Heart left ventricle (tissue), 16 donors: ENCODE measurements around the gene FUNDC1. TPM values are rescaled to one million over a fixed set of nuclear protein-coding genes. Genes with fewer than 3 reads are reported as not detected.
"Not testable (repeated sequence)": the region's sequence is repeated elsewhere in the genome, so short reads cannot be mapped to it uniquely, and the experiment has no call there.

Experiments
- ATAC-seq, 4 donors: fragments of 200-7000 bp; cut with Tn5 transposase; one replicate each; pipeline ENCODE4 v1.9.1; 2020 to 2022; ENCODE audit warnings: moderate library complexity in 4 of 4, mild to moderate bottlenecking in 3 of 4, moderate number of reproducible peaks in 1 of 4
- DNase-seq, 5 donors: peaks; one replicate each; pipeline ENCODE4 v3.0.0-alpha.2; 2020
- H3K27ac ChIP-seq, 12 donors: fragments of 200-600 bp; sonication (generic) in 4 of 12; one replicate each; pipeline versions ENCODE4 v1.5.0 to v1.8.0; 2016 to 2022; ENCODE audit warnings: mild to moderate bottlenecking in 2 of 12
- H3K27me3 ChIP-seq, 9 donors: fragments of 200-600 bp; sonication (generic) in 2 of 9; one replicate each; pipeline versions ENCODE4 v1.5.1 to v1.8.0; 2016 to 2022; ENCODE audit warnings: mild to moderate bottlenecking in 3 of 9
- H3K36me3 ChIP-seq, 9 donors: fragments of 200-600 bp; sonication (generic) in 2 of 9; one replicate each; pipeline versions ENCODE4 v1.5.0 to v1.8.0; 2018 to 2022; ENCODE audit warnings: mild to moderate bottlenecking in 2 of 9
- H3K4me1 ChIP-seq, 12 donors: fragments of 200-600 bp; sonication (generic) in 4 of 12; one replicate each; pipeline versions ENCODE4 v1.5.0 to v1.8.0; 2016 to 2022; ENCODE audit warnings: mild to moderate bottlenecking in 3 of 12
- H3K4me3 ChIP-seq, 12 donors: fragments of 200-600 bp; sonication (generic) in 4 of 12; one replicate each; pipeline versions ENCODE4 v1.5.0 to v1.8.0; 2017 to 2022; ENCODE audit warnings: mild to moderate bottlenecking in 9 of 12, moderate library complexity in 4 of 12
- H3K9me3 ChIP-seq, 12 donors: fragments of 200-600 bp; sonication (generic) in 4 of 12; one replicate each; pipeline versions ENCODE4 v1.5.0 to v1.8.0; 2016 to 2022; ENCODE audit warnings: mild to moderate bottlenecking in 1 of 12
- CTCF ChIP-seq, 12 donors: fragments of 200-600 bp; sonication (generic) in 4 of 12; IDR thresholded peaks; one replicate each; pipeline versions ENCODE4 v1.5.0 to v1.8.0; 2018 to 2022; ENCODE audit warnings: antibody characterized with exemption in 12 of 12, mild to moderate bottlenecking in 5 of 12
- POLR2A ChIP-seq, 2 donors: fragments of 450-650 bp; IDR thresholded peaks; one replicate each; pipeline ENCODE4 v1.6.1; 2017; ENCODE audit warnings: antibody characterized with exemption in 2 of 2, mild to moderate bottlenecking in 2 of 2, moderate library complexity in 2 of 2
- WGBS, 4 donors: extraction: QIAGEN DNeasy Blood & Tissue Kit in 2 of 4; methylation state at CpG; one replicate each; pipeline versions ENCODE4 v1.1.5 to v1.1.7; 2013 to 2018; 5-methylcytosine and 5-hydroxymethylcytosine counted together
- intact Hi-C, 10 donors: fragments of 100-400 bp; cut with DNase I; formaldehyde crosslinking; loops; one replicate each; pipeline versions ENCODE4 v1.11.1 to v1.14.2; 2022
- polyA plus RNA-seq, 2 donors: library from polyadenylated mRNA; stranded (reverse); fragments of 200-250 nt; gene quantifications; one replicate each; pipeline ENCODE4 v1.2.3, GENCODE V29; 2013
- total RNA-seq, 9 donors: library from RNA; depleted of rRNA in 2 of 9; stranded (reverse); fragments of >200 nt in 2 of 9; fragmentation: NEBNext Ultra II Directional in 3 of 9; extraction: Animal tissue kit (Norgen Biotek cat#: 25700) in 3 of 9; gene quantifications; one replicate each; pipeline versions ENCODE4 v1.1.0 to v1.2.4, GENCODE V29; 2016 to 2023
- donor health status: ischemic (EF 13 %, LVEDD 7.1; RV severe dilation, severe dysfunction).
- donor health status: healthy with polysubstance abuse.
- donor health status: DM: no; HTN: yes; CAD: no.
- donor health status: DM: no; HTN: no; CAD: no.
- donor health status: ischemic (EF 25% LVEDD 6.9; RV normal size, moderate dysfunction).
- donor health status: ischemic (EF 25% LVEDD 5.7; RV mildly dilated, moderate dysfunction).
- donor health status: healthy.
- donor health status: DM: yes; HTN: yes; CAD: no.
- donor health status: ischemic (EF 35%, LVEDD 5.7; RV mildly dilated, moderate dysfunction).
- donor health status: nonischemic (EF 11% LVEDD 7.7; RV severe dilation, severe dysfunction).
- donor health status: DM: yes; HTN: yes; CAD: no.
- donor health status: PGD.
- donor health status: ischemic (EF 29% LVEDD 5.4; RV normal size, mild dysfunction).
- donor health status: nonischemic (EF 23%, LVEDD 6.1; RV moderate dilation, normal function).

The FUNDC1 gene
- total and polyA plus RNA-seq, 11 donors: 15.9 to 36.2 (median 24.2) TPM

DNA sequence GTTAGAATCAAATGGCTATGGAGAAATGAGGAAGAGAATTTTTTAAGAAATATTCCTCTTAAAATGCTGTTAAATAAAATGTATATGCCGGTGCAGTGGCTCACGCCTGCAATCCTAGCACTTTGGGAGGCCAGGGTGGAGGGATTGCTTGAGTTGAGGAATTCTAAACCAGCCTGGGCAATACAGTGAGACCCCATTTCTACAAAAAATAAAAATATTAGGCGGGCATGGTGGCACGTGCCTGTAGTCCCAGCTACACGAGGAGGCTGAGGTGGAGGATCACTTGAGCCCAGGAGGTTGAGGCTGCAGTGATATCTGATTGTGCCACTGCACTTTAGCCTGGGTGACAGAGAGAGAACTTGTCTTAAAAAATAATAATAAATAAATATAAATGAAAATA, 7.9 kb upstream of the FUNDC1 start:
- no peaks in the 10 kb centered on the region for H3K9me3 ChIP-seq
- no peak overlapping the region for H3K27ac ChIP-seq
- H3K4me1 ChIP-seq: no peaks in the 10 kb centered on the region
- peaks cover 0 to 5% (median 0%) of the 10 kb centered on the region in 9 donors for H3K27me3 ChIP-seq
- no peak for ATAC-seq
- DNase-seq: no peak
- no peaks in the 10 kb centered on the region for H3K36me3 ChIP-seq
- WGBS, 4 donors: 79 to 92% (median 88%) methylated on average over 5 of the region's 5 CpGs
- intact Hi-C loops: no loop called here
- no peak for TF ChIP-seq POLR2A (IDR thresholded peaks at IDR 0.05)
- TF ChIP-seq CTCF (IDR thresholded peaks at IDR 0.05): no peak
- H3K4me3 ChIP-seq: no peak overlapping the region

GRCh38 chrX:44545454-44545853, 2.8 kb upstream of the FUNDC1 start:
- H3K36me3 ChIP-seq, DNase-seq, H3K27me3 ChIP-seq, ATAC-seq, intact Hi-C loops, H3K27ac ChIP-seq, H3K4me3 ChIP-seq, H3K9me3 ChIP-seq: not testable (repeated sequence)
- WGBS, 4 donors: 60 to 70% (median 62%) methylated on average over 5 of the region's 5 CpGs
- peaks cover 0 to 13% (median 3%) of the 10 kb centered on the region in 12 donors for H3K4me1 ChIP-seq

- intact Hi-C loops: no loop called here
- Histone ChIP-seq H3K36me3 (no peaks in the 10 kb centered on the region), H3K27me3 (peaks cover 0 to 3% (median 0%) of the 10 kb centered on the region in 9 donors), H3K9me3 (no peaks in the 10 kb centered on the region), H3K27ac (no peak overlapping the region), H3K4me3 (no peak overlapping the region), H3K4me1 (peaks cover 0 to 15% (median 3%) of the 10 kb centered on the region in 12 donors)
- WGBS, 4 donors: 86 to 98% (median 93%) methylated on average over 6 of the region's 6 CpGs
- TF ChIP-seq POLR2A (IDR thresholded peaks at IDR 0.05) (no peak), CTCF (IDR thresholded peaks at IDR 0.05) (no peak)
- ATAC-seq (no peak), DNase-seq (no peak)
Observed at GRCh38 chrX:44544036-44544435, 1.4 kb upstream of the FUNDC1 start.

- no peaks in the 10 kb centered on the region for H3K9me3 ChIP-seq
- no peak overlapping the region for H3K27ac ChIP-seq
- intact Hi-C loops: no loop called here
- no peaks in the 10 kb centered on the region for H3K27me3 ChIP-seq
- DNase-seq (no peak), ATAC-seq (no peak)
- H3K4me1 ChIP-seq: peaks cover 0 to 7% (median 0%) of the 10 kb centered on the region in 12 donors
- TF ChIP-seq POLR2A (IDR thresholded peaks at IDR 0.05): no peak
- no peak for TF ChIP-seq CTCF (IDR thresholded peaks at IDR 0.05)
- WGBS, 4 donors: 79 to 93% (median 88%) methylated on average over 6 of the region's 6 CpGs
- H3K4me3 ChIP-seq: no peak overlapping the region
- peaks cover 0 to 18% (median 3%) of the 10 kb centered on the region in 9 donors for H3K36me3 ChIP-seq
Observed at GRCh38 chrX:44536198-44536597, 6.5 kb downstream of the FUNDC1 start.

GRCh38 chrX:44529310-44529709, 13.3 kb downstream of the FUNDC1 start:
- Histone ChIP-seq H3K27me3 (no peaks in the 10 kb centered on the region), H3K4me3 (no peak overlapping the region), H3K36me3 (peaks cover 0 to 13% (median 0%) of the 10 kb centered on the region in 9 donors), H3K9me3 (no peaks in the 10 kb centered on the region), H3K27ac (no peak overlapping the region), H3K4me1 (no peaks in the 10 kb centered on the region)
- ATAC-seq (no peak), DNase-seq (no peak)
- TF ChIP-seq POLR2A (IDR thresholded peaks at IDR 0.05) (no peak), CTCF (IDR thresholded peaks at IDR 0.05) (no peak)
- intact Hi-C loops: no loop called here
- WGBS, 4 donors: 71 to 90% (median 85%) methylated on average over 3 of the region's 3 CpGs
